A549 (cell line): ENCODE results near the gene SYNDIG1L. TPM values are rescaled to one million over a fixed set of nuclear protein-coding genes. Genes with fewer than 3 reads are reported as not detected.

Experiments used
- ATAC-seq, 2 experiments: fragments of 200-7000 bp in 1 of 2; fragments of >200 bp in 1 of 2; cut with Nextera tagmentation in 1 of 2; cut with Tn5 transposase in 1 of 2; 3 replicates each; pipeline versions ENCODE4 v1.8.0 to v1.9.1; 2018 to 2020; ENCODE audit warnings: mild to moderate bottlenecking in 1 of 2, moderate library complexity in 1 of 2
- CTCF ChIA-PET: fragments of 300-600 bp; sonication (Branson Sonifier 250); formaldehyde crosslinking; extraction: SDS; loops from one replicate; lab custom pipeline; 2021; ENCODE audit warnings: antibody characterized with exemption, inconsistent platforms; lab: Yijun Ruan, JAX
- POLR2A ChIA-PET: fragments of 350-600 bp; formaldehyde crosslinking; extraction: SDS; loops from one replicate; lab custom pipeline; 2021; ENCODE audit warnings: antibody characterized with exemption, inconsistent platforms; lab: Yijun Ruan, JAX
- DNase-seq, 2 experiments: peaks; one replicate each; pipeline versions ENCODE4 v3.0.0 to v3.0.0-alpha.2; 2011 to 2016; ENCODE audit warnings: low read depth in 1 of 2, low spot score in 1 of 2
- FAIRE-seq: peaks from 2 replicates; lab custom pipeline; 2011; peaks lifted over from hg19 to GRCh38; lab: Jason Lieb, UNC
- H3K27ac ChIP-seq, 2 experiments: fragments of >200 bp; sonication (Bioruptor Twin); formaldehyde crosslinking; 3 replicates each; pipeline ENCODE4 v1.5.1; 2016 to 2017
- H3K4me1 ChIP-seq: fragments of >200 bp; sonication (Bioruptor Twin); formaldehyde crosslinking; 3 replicates; pipeline ENCODE4 v1.6.1; 2016
- H3K4me2 ChIP-seq: fragments of >200 bp; sonication (Bioruptor Twin); formaldehyde crosslinking; 3 replicates; pipeline ENCODE4 v1.6.1; 2016
- H3K4me3 ChIP-seq: fragments of >200 bp; sonication (Bioruptor Twin); formaldehyde crosslinking; 3 replicates; pipeline ENCODE4 v1.5.1; 2016
- H3K9me3 ChIP-seq: fragments of >200 bp; sonication (Bioruptor Twin); formaldehyde crosslinking; 3 replicates; pipeline ENCODE4 v1.6.1; 2016
- BHLHE40 ChIP-seq: IDR thresholded peaks from 2 replicates; pipeline ENCODE4 v1.6.1; 2012; ENCODE audit warnings: low read depth, low read length, inconsistent platforms
- CBX2 ChIP-seq: fragments of 200-600 bp; sonication (generic); IDR thresholded peaks from 2 replicates; pipeline ENCODE4 v1.6.1; 2016; ENCODE audit warnings: low read depth, mild to moderate bottlenecking, borderline replicate concordance
- CBX8 ChIP-seq: fragments of 200-600 bp; sonication (generic); IDR thresholded peaks from 2 replicates; pipeline ENCODE4 v1.6.1; 2016
- CTCF ChIP-seq: fragments of >200 bp; sonication (Bioruptor Twin); formaldehyde crosslinking; IDR thresholded peaks from 3 replicates; pipeline ENCODE4 v1.5.1; 2016
- E2F6 ChIP-seq: IDR thresholded peaks from 2 replicates; pipeline ENCODE4 v1.6.1; 2012; ENCODE audit warnings: low read depth, borderline replicate concordance
- FOSB ChIP-seq: fragments of 250-450 bp; sonication (Bioruptor Pico); IDR thresholded peaks from 2 replicates; pipeline ENCODE4 v1.5.0; 2020; ENCODE audit warnings: mild to moderate bottlenecking, moderate library complexity
- HES2 ChIP-seq: fragments of >200 bp; sonication (Bioruptor Twin); formaldehyde crosslinking; IDR thresholded peaks from 2 replicates; pipeline ENCODE4 v1.6.1; 2016
- HEYL ChIP-seq: fragments of 250-450 bp; sonication (Bioruptor Pico); IDR thresholded peaks from 2 replicates; pipeline ENCODE4 v1.8.0; 2021; ENCODE audit warnings: mild to moderate bottlenecking, moderate library complexity
- HOXB13 ChIP-seq: fragments of 250-450 bp; sonication (Bioruptor Pico); IDR thresholded peaks from 2 replicates; pipeline ENCODE4 v1.5.0; 2020; ENCODE audit warnings: low read depth, mild to moderate bottlenecking, moderate library complexity
- HOXB5 ChIP-seq: fragments of 250-450 bp; sonication (Bioruptor Pico); IDR thresholded peaks from 2 replicates; pipeline ENCODE4 v1.5.0; 2020; ENCODE audit warnings: mild to moderate bottlenecking, moderate library complexity
- JUNB ChIP-seq: fragments of >200 bp; sonication (Bioruptor Twin); formaldehyde crosslinking; IDR thresholded peaks from 2 replicates; pipeline ENCODE4 v1.6.1; 2016
- KDM5A ChIP-seq: fragments of 200-600 bp; sonication (generic); IDR thresholded peaks from 2 replicates; pipeline ENCODE4 v1.6.1; 2016; ENCODE audit warnings: antibody characterized with exemption, mild to moderate bottlenecking
- MAX ChIP-seq: IDR thresholded peaks from 2 replicates; pipeline ENCODE4 v1.6.1; 2012
- MYC ChIP-seq: IDR thresholded peaks from 2 replicates; pipeline ENCODE4 v1.6.1; 2012; ENCODE audit warnings: mild to moderate bottlenecking, inconsistent platforms, low read length, improper control_type of control experiment, borderline replicate concordance
- NR3C1 ChIP-seq: fragments of >200 bp; sonication (Bioruptor Twin); formaldehyde crosslinking; IDR thresholded peaks from 3 replicates; pipeline ENCODE4 v1.6.1; 2017
- PHF8 ChIP-seq: fragments of 200-600 bp; sonication (generic); IDR thresholded peaks from 2 replicates; pipeline ENCODE4 v1.6.1; 2016; ENCODE audit warnings: low read depth, mild to moderate bottlenecking, antibody characterized with exemption, moderate library complexity, borderline replicate concordance
- POLR2A ChIP-seq: IDR thresholded peaks from 2 replicates; pipeline ENCODE4 v1.6.1; 2012; ENCODE audit warnings: mild to moderate bottlenecking, low read length
- RARB ChIP-seq: fragments of 250-450 bp; sonication (Bioruptor Pico); IDR thresholded peaks from 2 replicates; pipeline ENCODE4 v1.8.0; 2021; ENCODE audit warnings: mild to moderate bottlenecking, moderate library complexity
- RCOR1 ChIP-seq: fragments of 150-350 bp; IDR thresholded peaks from 2 replicates; pipeline ENCODE4 v1.6.1; 2014; ENCODE audit warnings: antibody characterized with exemption, low read length, low read depth
- SMC3 ChIP-seq: fragments of >200 bp; sonication (Bioruptor Twin); formaldehyde crosslinking; IDR thresholded peaks from 3 replicates; pipeline ENCODE4 v1.6.1; 2018; ENCODE audit warnings: inconsistent platforms
- USF2 ChIP-seq: fragments of 450-650 bp; IDR thresholded peaks from 2 replicates; pipeline ENCODE4 v1.6.1; 2014; ENCODE audit warnings: antibody characterized with exemption
- WGBS: methylation state at CpG from one replicate; pipeline ENCODE4 v1.1.6; 2017; ENCODE audit errors: missing lambda C conversion rate; 5-methylcytosine and 5-hydroxymethylcytosine counted together
- polyA plus RNA-seq, 4 experiments: library from polyadenylated mRNA; depleted of rRNA in 3 of 4; stranded (reverse); fragments of >200 nt; fragmentation: RNase III in 1 of 4; extraction: RNeasy Plus Mini Kit Qiagen cat#74134 plus additional on column Dnase treatment in 1 of 4; gene quantifications; 2 replicates in 3 of 4; 3 replicates in 1 of 4; pipeline ENCODE4 v1.2.3, GENCODE V29; 2011 to 2017

Gene SYNDIG1L
- polyA plus RNA-seq, 2 of the 4 experiments (the other 2 are of a cell fraction): not detected

GRCh38 chr14:74441113-74441512 lies 15.1 kb upstream of the SYNDIG1L start:
- no peak for DNase-seq
- no peak for ATAC-seq
- H3K9me3 ChIP-seq: no peaks in the 10 kb centered on the region
- H3K4me2 ChIP-seq: no peak overlapping the region
- H3K4me3 ChIP-seq: no peak overlapping the region
- H3K27ac ChIP-seq: no peak overlapping the region
- WGBS: 42% methylated on average over 3 of the region's 3 CpGs
- ChIA-PET CTCF (interaction anchor here (1.6 kb wide), 1 partner anchor 10 kb away, joined by 5 read pairs; no protein-coding TSS in a partner anchor), POLR2A (no interaction called here)
- no peaks in the 10 kb centered on the region for H3K4me1 ChIP-seq
- no peak for FAIRE-seq
- TF ChIP-seq BHLHE40 (no peak), RARB (CRISPR knock-in tag) (no peak), CBX2 (no peak), E2F6 (no peak), HES2 (no peak), PHF8 (no peak), SMC3 (no peak), CTCF (no peak), MYC (no peak), HOXB13 (CRISPR knock-in tag) (no peak), RCOR1 (no peak)

- FAIRE-seq (no peak), ATAC-seq (no peak), DNase-seq (no peak)
- no peak for TF ChIP-seq USF2
- no peak for TF ChIP-seq HOXB13 (CRISPR knock-in tag)
- TF ChIP-seq SMC3: no peak
- TF ChIP-seq HOXB5: no peak
- no peak for TF ChIP-seq POLR2A
- TF ChIP-seq KDM5A: no peak
- no peak for TF ChIP-seq HEYL (CRISPR knock-in tag)
- no peak for TF ChIP-seq CTCF
- no peak for TF ChIP-seq MAX
- no peak for TF ChIP-seq CBX8
- no peak for TF ChIP-seq NR3C1
- TF ChIP-seq JUNB: no peak
- TF ChIP-seq FOSB (CRISPR knock-in tag): no peak
- Histone ChIP-seq H3K9me3 (no peaks in the 10 kb centered on the region), H3K4me1 (no peaks in the 10 kb centered on the region), H3K27ac (no peak overlapping the region), H3K4me3 (no peak overlapping the region), H3K4me2 (no peak overlapping the region)
- CTCF ChIA-PET: interaction anchor here (1.1 kb wide), 1 partner anchor 43 kb away, joined by 3 read pairs; no protein-coding TSS in a partner anchor
- 25% methylated on average over 3 of the region's 3 CpGs for WGBS
- POLR2A ChIA-PET: interaction anchor here (0.6 kb wide), 1 partner anchor 27 kb away, joined by 3 read pairs; no protein-coding TSS in a partner anchor
Observed at GRCh38 chr14:74438351-74438915, 12.4 kb upstream of the SYNDIG1L start.
